GM08714 (cell line): ENCODE data around the gene LSMEM2.
A peak's percentile ranks its signal among the peaks of the same experiment; 100 is the strongest.

Source experiments
- H3K4me3 ChIP-seq: fragments of 200-500 bp; sonication (Bioruptor generic); 2 replicates; pipeline ENCODE4 v1.5.1; 2014; ENCODE audit warnings: mild to moderate bottlenecking, low read length, inconsistent platforms
- ZNF274 ChIP-seq: IDR thresholded peaks from 2 replicates; pipeline ENCODE4 v1.6.1; 2012; ENCODE audit warnings: mild to moderate bottlenecking, low read depth, low read length

The LSMEM2 gene

GRCh38 chr3:50278880-50279224 is at the start of gene LSMEM2:
TSS of gene LSMEM2 (plus strand) at chr3:50279087. CDS start at chr3:50279114, 27 bp downstream.
- no peak for TF ChIP-seq ZNF274
- no peak within 1 kb of the TSS for H3K4me3 ChIP-seq

- H3K4me3 ChIP-seq: no peak overlapping the region
- no peak for TF ChIP-seq ZNF274
Observed at GRCh38 chr3:50229490-50229889, 49.4 kb upstream of the LSMEM2 start.

GRCh38 chr3:50230104-50230793 is 48.6 kb upstream of the LSMEM2 start:
- no peak overlapping the region for H3K4me3 ChIP-seq
- no peak for TF ChIP-seq ZNF274

- H3K4me3 ChIP-seq: no peak overlapping the region
- TF ChIP-seq ZNF274: no peak
Observed at GRCh38 chr3:50230794-50231125, 48.1 kb upstream of the LSMEM2 start.

- no peak overlapping the region for H3K4me3 ChIP-seq
- TF ChIP-seq ZNF274: no peak
Observed at GRCh38 chr3:50231581-50231980, 47.3 kb upstream of the LSMEM2 start.

- no peak overlapping the region for H3K4me3 ChIP-seq
- no peak for TF ChIP-seq ZNF274
Observed at GRCh38 chr3:50232303-50232702, 46.6 kb upstream of the LSMEM2 start.

GRCh38 chr3:50233176-50233575 is 45.7 kb upstream of the LSMEM2 start:
- no peak for TF ChIP-seq ZNF274
- H3K4me3 ChIP-seq: no peak overlapping the region

GRCh38 chr3:50235716-50236483 is 43.0 kb upstream of the LSMEM2 start, which contains the start of gene GNAI2:
TSS of gene GNAI2 (plus strand) at chr3:50236204. CDS start at chr3:50236336, 132 bp downstream.
- H3K4me3 ChIP-seq: peak within 1 kb of the TSS; percentile 71
- TF ChIP-seq ZNF274: no peak

- peak overlapping the region; percentile 71 for H3K4me3 ChIP-seq
- no peak for TF ChIP-seq ZNF274
Observed at GRCh38 chr3:50236484-50237132, 42.3 kb upstream of the LSMEM2 start.

- peak overlapping the region; percentile 71 for H3K4me3 ChIP-seq
- TF ChIP-seq ZNF274: no peak
Observed at GRCh38 chr3:50237133-50237651, 41.7 kb upstream of the LSMEM2 start.

GRCh38 chr3:50237754-50238548 is 40.9 kb upstream of the LSMEM2 start:
- TF ChIP-seq ZNF274: no peak
- peak overlapping the region; percentile 71 for H3K4me3 ChIP-seq

GRCh38 chr3:50238549-50239026 is 40.3 kb upstream of the LSMEM2 start:
- TF ChIP-seq ZNF274: no peak
- peak overlapping the region; percentile 71; the same call in 1 of the 2 replicates for H3K4me3 ChIP-seq

- TF ChIP-seq ZNF274: no peak
- H3K4me3 ChIP-seq: no peak overlapping the region
Observed at GRCh38 chr3:50239649-50240048, 39.2 kb upstream of the LSMEM2 start.

GRCh38 chr3:50241163-50241562 is 37.7 kb upstream of the LSMEM2 start:
- H3K4me3 ChIP-seq: no peak overlapping the region
- TF ChIP-seq ZNF274: no peak
